H9 (cell line): Measurements from ENCODE around the gene CXCL12. TPM values are rescaled to one million over a fixed set of nuclear protein-coding genes. Genes with fewer than 3 reads are reported as not detected.

Source experiments
- DNase-seq: peaks from one replicate; pipeline ENCODE4 v3.0.0-alpha.2; 2017
- H2AFZ ChIP-seq: one replicate; pipeline ENCODE4 v1.6.1; 2013; ENCODE audit warnings: mild to moderate bottlenecking, low read length, control low read depth, moderate library complexity
- H2AK5ac ChIP-seq: 2 replicates; pipeline ENCODE4 v1.6.1; 2013; ENCODE audit warnings: low read length, control low read depth, mixed read lengths; ENCODE audit not compliant: insufficient read length
- H2BK120ac ChIP-seq: one replicate; pipeline ENCODE4 v1.6.1; 2013; ENCODE audit warnings: low read depth, mild to moderate bottlenecking, low read length, control low read depth, inconsistent platforms; ENCODE audit not compliant: poor library complexity, severe bottlenecking
- H2BK12ac ChIP-seq: 2 replicates; pipeline ENCODE4 v1.6.1; 2013; ENCODE audit warnings: low read length, control low read depth, mixed read lengths, low read depth; ENCODE audit not compliant: insufficient read length
- H2BK15ac ChIP-seq: 2 replicates; pipeline ENCODE4 v1.6.1; 2013; ENCODE audit warnings: low read depth, low read length, control low read depth
- H2BK20ac ChIP-seq: one replicate; pipeline ENCODE4 v1.6.1; 2013; ENCODE audit warnings: low read depth, mild to moderate bottlenecking, low read length, control low read depth, inconsistent platforms; ENCODE audit not compliant: poor library complexity, severe bottlenecking
- H2BK5ac ChIP-seq: 2 replicates; pipeline ENCODE4 v1.6.1; 2013; ENCODE audit warnings: low read length, control low read depth, mixed read lengths; ENCODE audit not compliant: insufficient read length
- H3K14ac ChIP-seq: 2 replicates; pipeline ENCODE4 v1.6.1; 2013; ENCODE audit warnings: low read length, control low read depth; ENCODE audit not compliant: insufficient read depth
- H3K18ac ChIP-seq: 2 replicates; pipeline ENCODE4 v1.6.1; 2013; ENCODE audit warnings: low read depth, mild to moderate bottlenecking, mixed read lengths, low read length, control low read depth; ENCODE audit not compliant: insufficient read length
- H3K23ac ChIP-seq: 2 replicates; pipeline ENCODE4 v1.6.1; 2013; ENCODE audit warnings: low read length, control low read depth, mixed read lengths, low read depth; ENCODE audit not compliant: insufficient read length
- H3K23me2 ChIP-seq: 2 replicates; pipeline ENCODE4 v1.6.1; 2013; ENCODE audit warnings: low read depth, mild to moderate bottlenecking, mixed read lengths, low read length, control low read depth; ENCODE audit not compliant: insufficient read length, poor library complexity, severe bottlenecking
- H3K27ac ChIP-seq: 2 replicates; pipeline ENCODE4 v1.5.1; 2013; ENCODE audit warnings: low read length, control low read depth, mixed read lengths, low read depth; ENCODE audit not compliant: insufficient read length
- H3K27me3 ChIP-seq: 2 replicates; pipeline ENCODE4 v1.6.1; 2013; ENCODE audit warnings: low read length, control low read depth, inconsistent platforms; ENCODE audit not compliant: insufficient read depth
- H3K4ac ChIP-seq: 2 replicates; pipeline ENCODE4 v1.6.1; 2013; ENCODE audit warnings: low read depth, mild to moderate bottlenecking, control low read depth, inconsistent platforms, low read length, moderate library complexity
- H3K4me1 ChIP-seq: 2 replicates; pipeline ENCODE4 v1.6.1; 2013; ENCODE audit warnings: low read length, control low read depth, inconsistent platforms; ENCODE audit not compliant: insufficient read depth
- H3K4me2 ChIP-seq: 2 replicates; pipeline ENCODE4 v1.6.1; 2013; ENCODE audit warnings: low read length, control low read depth, mixed read lengths; ENCODE audit not compliant: insufficient read length, insufficient read depth
- H3K56ac ChIP-seq: 2 replicates; pipeline ENCODE4 v1.6.1; 2013; ENCODE audit warnings: low read depth, mild to moderate bottlenecking, mixed read lengths, low read length, control low read depth; ENCODE audit not compliant: insufficient read length
- H3K79me1 ChIP-seq: 2 replicates; pipeline ENCODE4 v1.6.1; 2013; ENCODE audit warnings: low read depth, mild to moderate bottlenecking, moderate library complexity, low read length, control low read depth, inconsistent platforms; ENCODE audit not compliant: insufficient read depth, poor library complexity, severe bottlenecking
- H3K79me2 ChIP-seq: 2 replicates; pipeline ENCODE4 v1.6.1; 2013; ENCODE audit warnings: low read length, control low read depth, inconsistent platforms; ENCODE audit not compliant: insufficient read depth
- H3K9ac ChIP-seq: 2 replicates; pipeline ENCODE4 v1.6.1; 2013; ENCODE audit warnings: low read length, control low read depth, mixed read lengths; ENCODE audit not compliant: insufficient read length; ENCODE audit errors: extremely low read depth
- H3K9me3 ChIP-seq: one replicate; pipeline ENCODE4 v1.6.1; 2013; ENCODE audit warnings: low read depth, low read length, inconsistent platforms; ENCODE audit not compliant: control insufficient read depth
- H3T11ph ChIP-seq: one replicate; pipeline ENCODE4 v1.6.1; 2013; ENCODE audit warnings: mild to moderate bottlenecking, low read length, control low read depth, inconsistent platforms
- H4K20me1 ChIP-seq: one replicate; pipeline ENCODE4 v1.6.1; 2013; ENCODE audit not compliant: control insufficient read depth, insufficient read length, insufficient read depth
- H4K5ac ChIP-seq: 2 replicates; pipeline ENCODE4 v1.6.1; 2013; ENCODE audit warnings: low read depth, mild to moderate bottlenecking, mixed read lengths, low read length, control low read depth; ENCODE audit not compliant: insufficient read length
- H4K8ac ChIP-seq: replicated peaks from 2 replicates; pipeline ENCODE4 v1.6.1; 2013; ENCODE audit warnings: low read length, control low read depth, mixed read lengths, low read depth; ENCODE audit not compliant: insufficient read length
- H4K91ac ChIP-seq: 2 replicates; pipeline ENCODE4 v1.6.1; 2013; ENCODE audit warnings: low read depth, mild to moderate bottlenecking, moderate library complexity, mixed read lengths, low read length, control low read depth; ENCODE audit not compliant: insufficient read length
- H3K27ac Mint-ChIP-seq, 3 experiments: 2 replicates in 2 of 3; 3 replicates in 1 of 3; pipeline ENCODE4 v1.8.0; 2020 to 2021; ENCODE audit warnings: mixed read lengths in 3 of 3, mild to moderate bottlenecking in 1 of 3, moderate library complexity in 1 of 3
- H3K27me3 Mint-ChIP-seq: 2 replicates; pipeline ENCODE4 v1.8.0; 2021; ENCODE audit warnings: low read depth, mild to moderate bottlenecking, moderate library complexity, mixed read lengths
- H3K36me3 Mint-ChIP-seq, 3 experiments: 2 replicates in 2 of 3; 3 replicates in 1 of 3; pipeline ENCODE4 v1.8.0; 2020 to 2021; ENCODE audit warnings: low read depth in 3 of 3, mixed read lengths in 3 of 3; ENCODE audit not compliant: insufficient read depth in 1 of 3
- H3K4me1 Mint-ChIP-seq, 2 experiments: 2 replicates each; pipeline ENCODE4 v1.8.0; 2020; ENCODE audit warnings: mixed read lengths in 2 of 2
- H3K4me3 Mint-ChIP-seq, 2 experiments: 2 replicates in 1 of 2; 3 replicates in 1 of 2; pipeline ENCODE4 v1.8.0; 2020 to 2021; ENCODE audit warnings: mild to moderate bottlenecking in 2 of 2, mixed read lengths in 2 of 2, moderate library complexity in 1 of 2
- H3K9me3 Mint-ChIP-seq, 2 experiments: 2 replicates in 1 of 2; 3 replicates in 1 of 2; pipeline ENCODE4 v1.8.0; 2020; ENCODE audit warnings: mild to moderate bottlenecking in 2 of 2, mixed read lengths in 2 of 2, moderate library complexity in 1 of 2
- WGBS: extraction: QIAGEN DNeasy Blood & Tissue Kit; methylation state at CpG from one replicate; pipeline ENCODE4 v1.1.7; 2013; ENCODE audit warnings: missing lambda C conversion rate, low lambda C conversion rate, mixed read lengths; ENCODE audit not compliant: insufficient read length; ENCODE audit errors: extremely low coverage; 5-methylcytosine and 5-hydroxymethylcytosine counted together
- total RNA-seq: library from RNA; stranded (reverse); gene quantifications from 2 replicates; pipeline ENCODE4 v1.2.1, GENCODE V29; 2021
- TF ChIP-seq, protein P1 (sequence below): fragments of 200-600 bp; sonication (generic); conservative IDR thresholded peaks from 3 replicates; pipeline ENCODE4 v1.8.0; 2021; ENCODE audit warnings: antibody characterized with exemption, mild to moderate bottlenecking

Gene CXCL12
- total RNA-seq, 1 experiment from 2014 or later, result 28.3 TPM

DNA sequence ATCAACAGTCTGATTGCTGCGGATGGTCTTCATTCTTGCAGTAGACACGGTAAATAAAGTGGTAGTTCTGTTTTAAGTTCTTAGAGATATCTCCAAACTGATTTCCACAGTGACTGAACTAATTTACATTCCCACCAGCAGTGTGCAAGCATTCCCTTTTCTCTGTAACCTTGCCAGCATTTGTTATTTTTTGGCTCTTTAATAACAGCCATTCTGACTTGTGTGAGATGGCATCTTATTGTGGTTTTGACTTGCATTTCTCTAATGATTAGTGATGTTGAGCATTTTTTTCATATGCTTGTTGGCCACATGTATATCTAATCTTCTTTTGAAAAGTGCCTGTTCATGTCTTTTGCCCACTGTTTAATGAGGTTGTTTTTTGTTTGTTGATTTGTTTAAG lies 30.2 kb upstream of the CXCL12 start:
- no peak for DNase-seq
- Histone ChIP-seq H3K27ac (no peak overlapping the region), H3K14ac (no peak overlapping the region), H3K4me2 (no peak overlapping the region), H4K8ac (no peak overlapping the region), H4K5ac (no peak overlapping the region), H3K9me3 (no peaks in the 10 kb centered on the region), H3K79me1 (no peaks in the 10 kb centered on the region), H3K27me3 (no peaks in the 10 kb centered on the region), H2BK5ac (no peak overlapping the region), H3K4ac (no peak overlapping the region), H3K79me2 (no peaks in the 10 kb centered on the region), H2BK15ac (no peak overlapping the region), H3K23me2 (no peaks in the 10 kb centered on the region), H4K91ac (no peak overlapping the region), H3K9ac (no peak overlapping the region), H2AK5ac (no peak overlapping the region), H3K18ac (no peak overlapping the region), H2BK12ac (no peak overlapping the region), H3T11ph (no peak overlapping the region), H2BK120ac (no peak overlapping the region), H3K4me1 (no peaks in the 10 kb centered on the region), H3K23ac (no peak overlapping the region), H4K20me1 (no peaks in the 10 kb centered on the region), H3K56ac (no peak overlapping the region), H2AFZ (no peak overlapping the region), H2BK20ac (no peak overlapping the region)
- peaks cover 17 to 36% (median 25%) of the 10 kb centered on the region in 3 experiments for H3K36me3 Mint-ChIP-seq
- H3K27me3 Mint-ChIP-seq, result peaks cover 18% of the 10 kb centered on the region
- WGBS, result no CpG with 5 or more reads among the region's 2 CpGs
- TF ChIP-seq, protein P1, sequence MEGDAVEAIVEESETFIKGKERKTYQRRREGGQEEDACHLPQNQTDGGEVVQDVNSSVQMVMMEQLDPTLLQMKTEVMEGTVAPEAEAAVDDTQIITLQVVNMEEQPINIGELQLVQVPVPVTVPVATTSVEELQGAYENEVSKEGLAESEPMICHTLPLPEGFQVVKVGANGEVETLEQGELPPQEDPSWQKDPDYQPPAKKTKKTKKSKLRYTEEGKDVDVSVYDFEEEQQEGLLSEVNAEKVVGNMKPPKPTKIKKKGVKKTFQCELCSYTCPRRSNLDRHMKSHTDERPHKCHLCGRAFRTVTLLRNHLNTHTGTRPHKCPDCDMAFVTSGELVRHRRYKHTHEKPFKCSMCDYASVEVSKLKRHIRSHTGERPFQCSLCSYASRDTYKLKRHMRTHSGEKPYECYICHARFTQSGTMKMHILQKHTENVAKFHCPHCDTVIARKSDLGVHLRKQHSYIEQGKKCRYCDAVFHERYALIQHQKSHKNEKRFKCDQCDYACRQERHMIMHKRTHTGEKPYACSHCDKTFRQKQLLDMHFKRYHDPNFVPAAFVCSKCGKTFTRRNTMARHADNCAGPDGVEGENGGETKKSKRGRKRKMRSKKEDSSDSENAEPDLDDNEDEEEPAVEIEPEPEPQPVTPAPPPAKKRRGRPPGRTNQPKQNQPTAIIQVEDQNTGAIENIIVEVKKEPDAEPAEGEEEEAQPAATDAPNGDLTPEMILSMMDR, result no peak
- no peak overlapping the region for H3K4me3 Mint-ChIP-seq
- H3K9me3 Mint-ChIP-seq, result peaks cover 27 to 42% of the 10 kb centered on the region in 2 experiments
- no peak overlapping the region for H3K27ac Mint-ChIP-seq
- H3K4me1 Mint-ChIP-seq, result peaks cover 5 to 18% of the 10 kb centered on the region in 2 experiments
